Activated CD4-positive, alpha-beta T cell treated with anti-CD3 and anti-CD28 coated beads, Interleukin-2, amount 50 U/mL, for 1 hour (primary cell): ENCODE results near the gene LIN9.
A peak's percentile ranks its signal among the peaks of the same experiment; 100 is the strongest.
"Not testable (repeated sequence)": the region's sequence is repeated elsewhere in the genome, so short reads cannot be mapped to it uniquely, and the experiment has no call there.

ENCODE experiments used
- DNase-seq: peaks from one replicate; pipeline ENCODE4 v3.0.0-alpha.2; 2020

LIN9 gene

GRCh38 chr1:226308723-226309397 is at the start of gene LIN9:
TSS of gene LIN9 (minus strand) at chr1:226309164. CDS start at chr1:226309139, 25 bp downstream.
- peak; percentile 92 for DNase-seq

- no peak for DNase-seq
Observed at GRCh38 chr1:226357416-226357815, 48.5 kb upstream of the LIN9 start.

- no peak for DNase-seq
Observed at GRCh38 chr1:226355669-226356551, 46.9 kb upstream of the LIN9 start.

- DNase-seq: no peak
Observed at GRCh38 chr1:226355016-226355415, 46.1 kb upstream of the LIN9 start.

- DNase-seq: no peak
Observed at GRCh38 chr1:226353698-226354525, 44.9 kb upstream of the LIN9 start.

GRCh38 chr1:226351709-226352108 is 42.7 kb upstream of the LIN9 start:
- DNase-seq: no peak

GRCh38 chr1:226350519-226350865 is 41.5 kb upstream of the LIN9 start:
- DNase-seq: no peak

- DNase-seq: no peak
Observed at GRCh38 chr1:226349801-226350518, 41.0 kb upstream of the LIN9 start.

- no peak for DNase-seq
Observed at GRCh38 chr1:226349081-226349480, 40.1 kb upstream of the LIN9 start.

GRCh38 chr1:226344441-226345259 is 35.7 kb upstream of the LIN9 start:
- DNase-seq: no peak

GRCh38 chr1:226342656-226343055 is 33.7 kb upstream of the LIN9 start:
- no peak for DNase-seq

- DNase-seq: not testable (repeated sequence)
Observed at GRCh38 chr1:226340111-226340510, 31.1 kb upstream of the LIN9 start.

- DNase-seq: no peak
Observed at GRCh38 chr1:226337276-226337875, 28.4 kb upstream of the LIN9 start.

- no peak for DNase-seq
Observed at GRCh38 chr1:226335661-226336060, 26.7 kb upstream of the LIN9 start.

GRCh38 chr1:226332947-226333346 is 24.0 kb upstream of the LIN9 start:
- no peak for DNase-seq

GRCh38 chr1:226329237-226329636 is 20.3 kb upstream of the LIN9 start:
- DNase-seq: no peak

GRCh38 chr1:226327761-226328162 is 18.8 kb upstream of the LIN9 start:
- no peak for DNase-seq

GRCh38 chr1:226325178-226325577 is 16.2 kb upstream of the LIN9 start:
- no peak for DNase-seq

GRCh38 chr1:226324479-226324878 is 15.5 kb upstream of the LIN9 start:
- DNase-seq: no peak

- DNase-seq: no peak
Observed at GRCh38 chr1:226322986-226323385, 14.0 kb upstream of the LIN9 start.

- DNase-seq: no peak
Observed at GRCh38 chr1:226320930-226321329, 12.0 kb upstream of the LIN9 start.
